Urothelium cell line (cell line): Measurements from ENCODE around the gene TBC1D22A.
"Not testable (repeated sequence)": the region's sequence is repeated elsewhere in the genome, so short reads cannot be mapped to it uniquely, and the experiment has no call there.

Experiments used
- DNase-seq: peaks from one replicate; pipeline ENCODE4 v3.0.0; 2011; ENCODE audit warnings: low spot score, mixed read lengths
- FAIRE-seq: peaks from 2 replicates; lab custom pipeline; 2011; peaks lifted over from hg19 to GRCh38; lab: Jason Lieb, UNC

TBC1D22A gene

GRCh38 chr22:46966495-46966845, 204.0 kb downstream of the TBC1D22A start:
- no peak for DNase-seq
- no peak for FAIRE-seq

GRCh38 chr22:46966846-46967245, 204.4 kb downstream of the TBC1D22A start:
- FAIRE-seq (no peak), DNase-seq (no peak)

- FAIRE-seq (no peak), DNase-seq (no peak)
Observed at GRCh38 chr22:46967445-46968358, 205.3 kb downstream of the TBC1D22A start.

GRCh38 chr22:46968359-46968740, 205.9 kb downstream of the TBC1D22A start:
- FAIRE-seq, result no peak
- DNase-seq, result no peak

- no peak for FAIRE-seq
- DNase-seq, result no peak
Observed at GRCh38 chr22:46968848-46969247, 206.4 kb downstream of the TBC1D22A start.

- DNase-seq, result no peak
- FAIRE-seq, result no peak
Observed at GRCh38 chr22:46969491-46969890, 207.0 kb downstream of the TBC1D22A start.

- no peak for DNase-seq
- no peak for FAIRE-seq
Observed at GRCh38 chr22:46969961-46970360, 207.5 kb downstream of the TBC1D22A start.

GRCh38 chr22:46970411-46971098, 208.1 kb downstream of the TBC1D22A start:
- no peak for FAIRE-seq
- no peak for DNase-seq

- DNase-seq (no peak), FAIRE-seq (no peak)
Observed at GRCh38 chr22:46971099-46971763, 208.8 kb downstream of the TBC1D22A start.

GRCh38 chr22:46971764-46972125, 209.3 kb downstream of the TBC1D22A start:
- no peak for DNase-seq
- FAIRE-seq, result peak; percentile 30

- DNase-seq (no peak), FAIRE-seq (no peak)
Observed at GRCh38 chr22:46972256-46972655, 209.8 kb downstream of the TBC1D22A start.

- DNase-seq (no peak), FAIRE-seq (no peak)
Observed at GRCh38 chr22:46972901-46973831, 210.7 kb downstream of the TBC1D22A start.

GRCh38 chr22:46974077-46974476, 211.6 kb downstream of the TBC1D22A start:
- no peak for FAIRE-seq
- no peak for DNase-seq

GRCh38 chr22:46974631-46975585, 212.5 kb downstream of the TBC1D22A start:
- FAIRE-seq, result no peak
- DNase-seq, result no peak

- DNase-seq (no peak), FAIRE-seq (no peak)
Observed at GRCh38 chr22:46976143-46976542, 213.7 kb downstream of the TBC1D22A start.

- DNase-seq, result no peak
- no peak for FAIRE-seq
Observed at GRCh38 chr22:46976598-46976997, 214.1 kb downstream of the TBC1D22A start.

- no peak for DNase-seq
- no peak for FAIRE-seq
Observed at GRCh38 chr22:46977656-46978343, 215.3 kb downstream of the TBC1D22A start.

- not testable (repeated sequence) for DNase-seq, FAIRE-seq
Observed at GRCh38 chr22:46978668-46979067, 216.2 kb downstream of the TBC1D22A start.

- peak; percentile 87 for FAIRE-seq
Observed at GRCh38 chr22:46979506-46979905, 217.1 kb downstream of the TBC1D22A start.

More at GRCh38 chr22:46979506-46979905, 217.1 kb downstream of the TBC1D22A start:
- DNase-seq, result no peak
